ENCODE measurements around the gene FLAD1.

Gene FLAD1

GRCh38 chr1:155000726-155001424 lies 17.7 kb downstream of the FLAD1 start:
- H3K9me3 ChIP-seq (ENCODE audit: insufficient read depth, low read length) = no peaks in the 10 kb centered on the region
- peaks cover 33% of the 10 kb centered on the region for H3K79me2 ChIP-seq (ENCODE audit: low read length)
- TF ChIP-seq, protein P1, sequence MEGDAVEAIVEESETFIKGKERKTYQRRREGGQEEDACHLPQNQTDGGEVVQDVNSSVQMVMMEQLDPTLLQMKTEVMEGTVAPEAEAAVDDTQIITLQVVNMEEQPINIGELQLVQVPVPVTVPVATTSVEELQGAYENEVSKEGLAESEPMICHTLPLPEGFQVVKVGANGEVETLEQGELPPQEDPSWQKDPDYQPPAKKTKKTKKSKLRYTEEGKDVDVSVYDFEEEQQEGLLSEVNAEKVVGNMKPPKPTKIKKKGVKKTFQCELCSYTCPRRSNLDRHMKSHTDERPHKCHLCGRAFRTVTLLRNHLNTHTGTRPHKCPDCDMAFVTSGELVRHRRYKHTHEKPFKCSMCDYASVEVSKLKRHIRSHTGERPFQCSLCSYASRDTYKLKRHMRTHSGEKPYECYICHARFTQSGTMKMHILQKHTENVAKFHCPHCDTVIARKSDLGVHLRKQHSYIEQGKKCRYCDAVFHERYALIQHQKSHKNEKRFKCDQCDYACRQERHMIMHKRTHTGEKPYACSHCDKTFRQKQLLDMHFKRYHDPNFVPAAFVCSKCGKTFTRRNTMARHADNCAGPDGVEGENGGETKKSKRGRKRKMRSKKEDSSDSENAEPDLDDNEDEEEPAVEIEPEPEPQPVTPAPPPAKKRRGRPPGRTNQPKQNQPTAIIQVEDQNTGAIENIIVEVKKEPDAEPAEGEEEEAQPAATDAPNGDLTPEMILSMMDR (IDR thresholded peaks at IDR 0.05; ENCODE audit: low read depth, low read length) = peak; percentile 17; the same call in 1 of the 2 replicates
- no peak for TF ChIP-seq EZH2phosphoT487 (IDR thresholded peaks at IDR 0.05; ENCODE audit: low read depth)
- peak overlapping the region; percentile 84 for H3K4me3 ChIP-seq (ENCODE audit: low read length)
- peak overlapping the region; percentile 82 for H3K4me2 ChIP-seq (ENCODE audit: low read length)
- H3K4me1 ChIP-seq (ENCODE audit: low read length) = peaks cover 44% of the 10 kb centered on the region
- 0 out of 2 replicates have a peak overlapping the region, but pooled peaks have one; percentile 7 for H2AFZ ChIP-seq (ENCODE audit: low read depth, low read length)
- peak overlapping the region; percentile 89 for H3K9ac ChIP-seq (ENCODE audit: low read length)
- peaks cover 2% of the 10 kb centered on the region for H3K36me3 ChIP-seq (replicated peaks; ENCODE audit: low read depth, low read length)
- no peaks in the 10 kb centered on the region for H3K27me3 ChIP-seq (ENCODE audit: low read depth, low read length)
- peak overlapping the region; percentile 95 for H3K27ac ChIP-seq (ENCODE audit: low read length)
- H4K20me1 ChIP-seq (ENCODE audit: insufficient read depth, low read length) = no peaks in the 10 kb centered on the region

GRCh38 chr1:155001425-155001674 lies 18.2 kb downstream of the FLAD1 start:
- H4K20me1 ChIP-seq (ENCODE audit: insufficient read depth, low read length) = no peaks in the 10 kb centered on the region
- H3K9ac ChIP-seq (ENCODE audit: low read length) = peak overlapping the region; percentile 89
- 0 out of 2 replicates have a peak overlapping the region, but pooled peaks have one; percentile 7 for H2AFZ ChIP-seq (ENCODE audit: low read depth, low read length)
- H3K4me3 ChIP-seq (ENCODE audit: low read length) = peak overlapping the region; percentile 84
- H3K79me2 ChIP-seq (ENCODE audit: low read length) = peaks cover 38% of the 10 kb centered on the region
- H3K9me3 ChIP-seq (ENCODE audit: insufficient read depth, low read length) = no peaks in the 10 kb centered on the region
- peak overlapping the region; percentile 95 for H3K27ac ChIP-seq (ENCODE audit: low read length)
- H3K27me3 ChIP-seq (ENCODE audit: low read depth, low read length) = no peaks in the 10 kb centered on the region
- peaks cover 6% of the 10 kb centered on the region for H3K36me3 ChIP-seq (replicated peaks; ENCODE audit: low read depth, low read length)
- peaks cover 45% of the 10 kb centered on the region for H3K4me1 ChIP-seq (ENCODE audit: low read length)
- peak overlapping the region; percentile 82 for H3K4me2 ChIP-seq (ENCODE audit: low read length)
- TF ChIP-seq, protein P1 (IDR thresholded peaks at IDR 0.05; ENCODE audit: low read depth, low read length) = no peak
- TF ChIP-seq EZH2phosphoT487 (IDR thresholded peaks at IDR 0.05; ENCODE audit: low read depth) = no peak

DNA sequence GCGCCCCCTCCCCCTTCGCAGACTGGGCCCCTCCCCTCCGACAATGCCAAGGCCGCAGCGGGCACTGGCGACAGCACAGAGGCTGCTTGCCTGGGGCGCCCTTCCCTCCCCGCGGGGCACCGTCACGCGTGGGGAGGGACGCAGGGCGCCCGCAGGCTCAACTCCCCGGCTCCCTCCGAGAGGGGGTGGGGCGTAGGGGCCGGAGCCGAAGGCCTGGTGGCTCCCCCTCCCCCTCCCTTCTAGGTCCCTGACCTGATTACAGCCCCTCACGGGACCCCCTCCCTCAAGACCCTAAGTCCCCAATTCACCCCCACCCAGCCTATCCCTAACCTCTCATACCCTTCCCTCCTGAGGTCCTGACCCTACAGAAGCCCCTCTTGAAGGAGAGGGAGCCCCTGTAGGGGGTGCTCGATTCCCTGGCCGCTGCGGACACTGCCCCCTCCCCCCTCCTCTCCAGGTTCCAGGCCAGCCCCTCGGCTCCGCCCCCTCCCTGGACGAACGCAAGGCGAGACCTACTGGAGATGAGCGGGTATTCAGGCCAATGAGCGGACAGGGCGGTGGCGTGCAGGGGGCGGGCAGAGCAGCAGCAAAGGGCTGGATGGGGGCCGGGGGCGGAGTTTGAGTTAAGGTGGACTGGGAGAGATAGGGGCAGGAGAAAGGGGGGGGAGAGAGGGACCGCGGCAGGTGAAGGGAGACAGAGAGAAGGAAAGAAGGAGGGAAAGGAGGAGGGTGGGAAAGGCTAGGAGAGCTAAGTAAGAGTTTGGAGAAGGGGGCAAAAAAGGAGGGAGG lies 18.7 kb downstream of the FLAD1 start:
- Histone ChIP-seq H3K27ac (ENCODE audit: low read length) (peak overlapping the region; percentile 95), H2AFZ (ENCODE audit: low read depth, low read length) (no peak overlapping the region), H4K20me1 (ENCODE audit: insufficient read depth, low read length) (peaks cover 2% of the 10 kb centered on the region; the same call in 1 of the 2 replicates), H3K4me1 (ENCODE audit: low read length) (peaks cover 50% of the 10 kb centered on the region), H3K36me3 (replicated peaks; ENCODE audit: low read depth, low read length) (peaks cover 7% of the 10 kb centered on the region), H3K4me3 (ENCODE audit: low read length) (peak overlapping the region; percentile 84), H3K4me2 (ENCODE audit: low read length) (peak overlapping the region; percentile 82), H3K9me3 (ENCODE audit: insufficient read depth, low read length) (no peaks in the 10 kb centered on the region), H3K27me3 (ENCODE audit: low read depth, low read length) (no peaks in the 10 kb centered on the region), H3K79me2 (ENCODE audit: low read length) (peaks cover 42% of the 10 kb centered on the region), H3K9ac (ENCODE audit: low read length) (peak overlapping the region; percentile 89)
- no peak for TF ChIP-seq EZH2phosphoT487 (IDR thresholded peaks at IDR 0.05; ENCODE audit: low read depth)
- TF ChIP-seq, protein P1 (IDR thresholded peaks at IDR 0.05; ENCODE audit: low read depth, low read length) = peak; percentile 82
